Astrocyte of the spinal cord (primary cell): ENCODE data around the gene RSPH6A.
"Not testable (repeated sequence)": the region's sequence is repeated elsewhere in the genome, so short reads cannot be mapped to it uniquely, and the experiment has no call there.

Source experiments
- DNase-seq: peaks from one replicate; pipeline ENCODE4 v3.0.0; 2011; ENCODE audit warnings: low read depth, low spot score
- H3K4me3 ChIP-seq: 2 replicates; pipeline ENCODE4 v1.5.1; 2011; ENCODE audit warnings: low read depth, mild to moderate bottlenecking, low read length, moderate library complexity
- in situ Hi-C: cut with HindIII; loops from 2 replicates; pipeline ENCODE4 v1.10.0; 2017; ENCODE audit warnings: low sequenced_read_pairs
- TF ChIP-seq, protein P1 (sequence below): IDR thresholded peaks from 2 replicates; pipeline ENCODE4 v1.5.1; 2012; ENCODE audit warnings: low read depth, mild to moderate bottlenecking, low read length, inconsistent platforms

RSPH6A gene

DNA sequence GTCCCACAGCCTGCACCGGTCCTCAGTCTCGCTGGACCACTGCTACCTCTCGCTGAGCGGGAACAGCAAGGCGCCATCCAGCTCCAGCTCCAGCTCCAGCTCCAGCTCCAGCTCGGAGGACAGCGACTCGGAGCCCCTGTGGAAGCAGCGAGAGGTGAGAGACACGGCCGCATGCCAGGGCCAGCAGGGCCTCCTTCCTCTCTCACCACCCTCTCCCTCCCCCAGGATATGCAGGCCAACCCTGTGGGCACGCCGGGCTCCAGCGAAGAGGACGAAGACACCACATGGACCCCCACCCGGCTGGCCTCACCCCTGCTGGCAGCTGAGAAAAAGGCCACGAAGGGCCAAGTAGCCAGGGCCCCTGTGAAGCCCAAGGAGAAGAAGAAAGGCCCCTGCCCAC is 53.4 kb downstream of the RSPH6A start:
- DNase-seq, result no peak
- in situ Hi-C loops, result no loop called here
- H3K4me3 ChIP-seq, result no peak overlapping the region
- TF ChIP-seq, protein P1, sequence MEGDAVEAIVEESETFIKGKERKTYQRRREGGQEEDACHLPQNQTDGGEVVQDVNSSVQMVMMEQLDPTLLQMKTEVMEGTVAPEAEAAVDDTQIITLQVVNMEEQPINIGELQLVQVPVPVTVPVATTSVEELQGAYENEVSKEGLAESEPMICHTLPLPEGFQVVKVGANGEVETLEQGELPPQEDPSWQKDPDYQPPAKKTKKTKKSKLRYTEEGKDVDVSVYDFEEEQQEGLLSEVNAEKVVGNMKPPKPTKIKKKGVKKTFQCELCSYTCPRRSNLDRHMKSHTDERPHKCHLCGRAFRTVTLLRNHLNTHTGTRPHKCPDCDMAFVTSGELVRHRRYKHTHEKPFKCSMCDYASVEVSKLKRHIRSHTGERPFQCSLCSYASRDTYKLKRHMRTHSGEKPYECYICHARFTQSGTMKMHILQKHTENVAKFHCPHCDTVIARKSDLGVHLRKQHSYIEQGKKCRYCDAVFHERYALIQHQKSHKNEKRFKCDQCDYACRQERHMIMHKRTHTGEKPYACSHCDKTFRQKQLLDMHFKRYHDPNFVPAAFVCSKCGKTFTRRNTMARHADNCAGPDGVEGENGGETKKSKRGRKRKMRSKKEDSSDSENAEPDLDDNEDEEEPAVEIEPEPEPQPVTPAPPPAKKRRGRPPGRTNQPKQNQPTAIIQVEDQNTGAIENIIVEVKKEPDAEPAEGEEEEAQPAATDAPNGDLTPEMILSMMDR, result no peak

DNA sequence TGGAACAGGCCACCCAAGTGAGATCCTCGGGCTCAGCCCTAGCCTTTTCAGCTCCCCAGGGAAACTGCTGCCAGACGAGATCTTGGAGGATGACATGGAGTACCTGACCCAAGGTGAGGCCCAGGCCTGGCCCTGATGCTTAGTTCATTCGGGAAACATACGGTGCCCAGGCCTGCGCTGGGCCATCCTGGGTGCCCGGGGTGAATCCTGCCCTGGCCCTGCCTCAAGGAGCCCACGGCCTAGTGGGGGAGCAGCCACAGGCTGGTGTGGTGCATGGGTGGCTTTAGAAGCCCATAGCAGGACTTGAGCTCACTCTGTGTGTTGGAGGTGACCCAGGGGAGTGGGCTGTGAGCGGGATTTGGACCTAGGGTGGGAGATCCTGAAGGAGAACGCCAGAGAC is 56.2 kb downstream of the RSPH6A start:
- in situ Hi-C loops, result no loop called here
- TF ChIP-seq, protein P1, result no peak
- H3K4me3 ChIP-seq, result no peak overlapping the region
- no peak for DNase-seq

DNA sequence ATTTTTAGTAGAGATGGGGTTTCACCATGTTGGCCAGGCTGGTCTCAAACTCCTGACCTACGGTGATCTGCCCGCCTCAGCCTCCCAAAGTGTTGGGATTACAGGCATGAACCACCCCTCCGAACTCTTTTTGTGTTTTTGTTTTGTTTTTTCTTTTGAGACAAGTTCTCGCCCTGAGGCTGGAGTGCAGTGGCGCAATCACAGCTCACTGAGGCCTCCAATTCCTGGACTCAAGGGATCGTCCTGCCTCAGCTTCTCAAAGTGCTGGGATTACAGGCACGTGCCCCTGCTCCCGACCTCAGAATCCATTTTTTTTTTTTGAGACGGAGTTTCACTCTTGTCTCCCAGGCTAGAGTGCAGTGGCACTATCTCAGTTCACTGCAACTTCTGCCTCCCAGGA is 57.4 kb downstream of the RSPH6A start:
- no peak overlapping the region for H3K4me3 ChIP-seq
- DNase-seq, result no peak
- in situ Hi-C loops, result no loop called here
- TF ChIP-seq, protein P1, result no peak

DNA sequence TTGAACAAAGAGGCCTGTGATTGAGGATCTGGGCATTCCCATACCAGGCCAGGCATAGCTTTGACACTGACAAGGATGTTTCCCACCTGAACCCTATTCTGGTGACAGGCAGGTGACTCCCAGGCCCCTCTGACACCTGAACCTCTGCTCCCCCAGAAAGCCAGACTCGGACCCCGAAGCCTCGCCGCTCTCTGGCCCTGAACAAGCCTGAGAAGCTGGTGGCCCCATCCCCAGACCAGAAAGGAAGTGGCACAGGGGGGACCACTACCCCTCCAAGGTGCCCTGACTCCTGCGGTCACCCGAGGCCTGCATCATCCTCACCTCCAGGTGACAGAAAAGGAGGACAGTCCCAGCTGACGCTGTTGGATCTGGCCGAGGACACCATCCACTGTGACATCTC is 60.8 kb downstream of the RSPH6A start:
- DNase-seq, result no peak
- H3K4me3 ChIP-seq, result no peak overlapping the region
- in situ Hi-C loops, result no loop called here
- TF ChIP-seq, protein P1, result no peak

DNA sequence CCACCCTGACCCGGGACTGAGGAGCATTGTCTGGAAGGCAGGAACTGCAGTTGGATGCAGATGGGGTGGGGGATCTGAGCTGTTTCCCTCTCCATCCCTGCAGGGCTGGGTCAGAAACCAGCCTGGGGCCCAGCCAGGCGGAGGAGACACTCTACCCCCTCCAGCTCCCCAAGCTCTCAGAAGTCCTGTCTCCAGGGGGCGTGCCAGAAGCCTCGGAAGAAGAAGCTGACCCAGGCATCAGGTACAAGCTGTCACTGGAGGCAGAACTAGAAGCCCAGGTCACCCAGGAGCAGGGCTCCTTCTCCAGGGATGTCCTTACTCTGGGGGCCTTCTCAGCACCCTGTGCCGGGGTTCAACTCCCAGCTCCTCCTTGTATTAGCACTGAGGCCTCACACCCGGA is 61.6 kb downstream of the RSPH6A start:
- in situ Hi-C loops, result no loop called here
- TF ChIP-seq, protein P1, result no peak
- DNase-seq, result no peak
- H3K4me3 ChIP-seq, result no peak overlapping the region

DNA sequence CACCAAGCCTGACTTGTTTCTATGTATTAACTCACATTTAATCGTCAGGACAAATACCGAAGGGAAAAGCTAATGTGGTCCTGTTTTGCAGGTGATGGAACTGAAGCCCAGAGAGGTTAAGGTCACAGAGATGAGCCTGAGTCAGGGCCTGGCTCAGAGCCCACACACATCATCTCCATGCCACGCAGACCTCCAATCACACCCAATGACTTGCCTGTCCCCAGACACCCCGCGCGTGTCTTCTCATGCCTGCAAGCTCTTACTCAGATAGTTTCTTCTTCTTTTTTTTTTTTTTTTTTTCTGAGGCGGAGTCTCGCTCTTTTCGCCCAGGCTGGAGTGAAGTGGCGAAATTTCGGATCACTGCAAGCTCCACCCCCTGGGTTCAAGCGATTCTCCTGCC is 62.5 kb downstream of the RSPH6A start:
- H3K4me3 ChIP-seq, result no peak overlapping the region
- in situ Hi-C loops, result no loop called here
- no peak for DNase-seq
- TF ChIP-seq, protein P1, result no peak

DNA sequence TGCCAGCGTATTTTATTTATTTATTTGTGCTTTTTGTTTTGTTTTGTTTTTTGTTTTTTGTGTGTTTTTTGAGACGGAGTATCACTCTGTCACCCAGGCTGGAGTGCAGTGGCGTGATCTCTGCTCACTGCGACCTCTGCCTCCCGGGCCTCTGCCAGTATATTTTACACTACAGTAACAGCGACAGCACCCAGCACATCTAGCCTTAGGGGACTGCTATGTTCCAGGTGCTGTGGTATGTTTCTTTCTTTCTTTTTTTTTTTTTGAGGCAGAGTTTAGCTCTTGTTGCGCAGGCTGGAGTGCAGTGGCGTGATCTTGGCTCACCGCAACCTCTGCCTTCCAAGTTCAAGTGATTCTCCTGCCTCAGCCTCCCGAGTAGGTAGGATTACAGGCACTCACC is 63.6 kb downstream of the RSPH6A start:
- DNase-seq, in situ Hi-C loops, H3K4me3 ChIP-seq: not testable (repeated sequence)
